ENCODE results near the gene SERPINI1. TPM values are rescaled to one million over a fixed set of nuclear protein-coding genes. Genes with fewer than 3 reads are reported as not detected.
A peak's percentile ranks its signal among the peaks of the same experiment; 100 is the strongest.

SERPINI1 gene
- total and polyA plus RNA-seq, 11 donors, result 5.6 to 18.5 (median 10.7) TPM

GRCh38 chr3:167863811-167864551, 128.5 kb downstream of the SERPINI1 start:
- TF ChIP-seq POLR2A (IDR thresholded peaks at IDR 0.05), result no peak
- no peak for TF ChIP-seq CTCF (IDR thresholded peaks at IDR 0.05)
- H3K4me1 ChIP-seq, result peaks cover 0 to 64% (median 22%) of the 10 kb centered on the region in 12 donors
- H3K9me3 ChIP-seq, result peaks cover 0 to 5% (median 0%) of the 10 kb centered on the region in 12 donors
- intact Hi-C loops (cut with DNase I), result loop anchor here in 4 of 10 donors (5.0 to 10.0 kb wide), 2 partner anchors 127 to 129 kb away; partner anchors contain the start of genes SERPINI1 (in 4 of the 4) and PDCD10 (in 3 of the 4)
- 60 to 74% (median 63%) methylated on average over 7 to 9 of the region's 9 CpGs for WGBS, 4 donors
- peak overlapping the region in 6 of 12 donors; percentile 47 to 60 (median 50) for H3K4me3 ChIP-seq
- peak in 3 of 4 donors; percentile 28 to 51 (median 33) for ATAC-seq
- DNase-seq, result peak in 1 of 5 donors; percentile 53
- no peaks in the 10 kb centered on the region for H3K27me3 ChIP-seq
- H3K36me3 ChIP-seq, result peaks cover 0 to 2% (median 0%) of the 10 kb centered on the region in 9 donors
- H3K27ac ChIP-seq, result peak overlapping the region; percentile 37 to 92 (median 83)

GRCh38 chr3:167864552-167864874, 129.0 kb downstream of the SERPINI1 start:
- no peaks in the 10 kb centered on the region for H3K27me3 ChIP-seq
- H3K36me3 ChIP-seq, result peaks cover 0 to 2% (median 0%) of the 10 kb centered on the region in 9 donors
- ATAC-seq (peak; percentile 88 to 95 (median 92)), DNase-seq (peak in 4 of 5 donors; percentile 63 to 88 (median 76))
- H3K4me3 ChIP-seq, result peak overlapping the region; percentile 6 to 60 (median 48)
- H3K4me1 ChIP-seq, result peaks cover 0 to 64% (median 23%) of the 10 kb centered on the region in 12 donors
- WGBS, 4 donors, result 22 to 26% (median 24%) methylated on average over 1 of the region's 1 CpG
- H3K27ac ChIP-seq, result peak overlapping the region; percentile 37 to 92 (median 83)
- TF ChIP-seq CTCF (IDR thresholded peaks at IDR 0.05) (no peak), POLR2A (IDR thresholded peaks at IDR 0.05) (peak in 1 of 2 donors; percentile 28)
- intact Hi-C loops (cut with DNase I), result loop anchor here in 4 of 10 donors (5.0 to 10.0 kb wide), 2 partner anchors 127 to 130 kb away; partner anchors contain the start of genes SERPINI1 (in 4 of the 4) and PDCD10 (in 3 of the 4)
- H3K9me3 ChIP-seq, result peaks cover 0 to 5% (median 0%) of the 10 kb centered on the region in 12 donors

GRCh38 chr3:167866331-167866730, 130.8 kb downstream of the SERPINI1 start:
- intact Hi-C loops (cut with DNase I), result loop anchor here in 4 of 10 donors (5.0 to 10.0 kb wide), 2 partner anchors 129 to 132 kb away; partner anchors contain the start of genes SERPINI1 (in 4 of the 4) and PDCD10 (in 3 of the 4)
- Histone ChIP-seq H3K9me3 (peaks cover 0 to 5% (median 0%) of the 10 kb centered on the region in 12 donors), H3K27me3 (no peaks in the 10 kb centered on the region), H3K36me3 (peaks cover 0 to 2% (median 0%) of the 10 kb centered on the region in 9 donors), H3K4me3 (peak overlapping the region in 10 of 12 donors; percentile 6 to 60 (median 48)), H3K27ac (peak overlapping the region in 11 of 12 donors; percentile 77 to 92 (median 84)), H3K4me1 (peaks cover 0 to 56% (median 29%) of the 10 kb centered on the region in 12 donors)
- TF ChIP-seq CTCF (IDR thresholded peaks at IDR 0.05), result no peak
- no peak for TF ChIP-seq POLR2A (IDR thresholded peaks at IDR 0.05)
- ATAC-seq (no peak), DNase-seq (no peak)
- WGBS, 4 donors, result 41 to 57% (median 48%) methylated on average over 1 of the region's 1 CpG

- TF ChIP-seq POLR2A (IDR thresholded peaks at IDR 0.05) (no peak), CTCF (IDR thresholded peaks at IDR 0.05) (no peak)
- no peaks in the 10 kb centered on the region for H3K27me3 ChIP-seq
These were observed 132.5 kb downstream of the SERPINI1 start for GRCh38 chr3:167867981-167868380.

More at GRCh38 chr3:167867981-167868380, 132.5 kb downstream of the SERPINI1 start:
- Histone ChIP-seq H3K4me3 (peak overlapping the region in 5 of 12 donors; percentile 47 to 60 (median 48)), H3K9me3 (peaks cover 0 to 5% (median 0%) of the 10 kb centered on the region in 12 donors), H3K36me3 (peaks cover 0 to 2% (median 0%) of the 10 kb centered on the region in 9 donors), H3K4me1 (peaks cover 3 to 53% (median 30%) of the 10 kb centered on the region in 12 donors), H3K27ac (peak overlapping the region in 9 of 12 donors; percentile 30 to 92 (median 82))
- intact Hi-C loops (cut with DNase I), result loop anchor here in 4 of 10 donors (5.0 to 10.0 kb wide), 2 partner anchors 131 to 133 kb away; partner anchors contain the start of genes SERPINI1 (in 4 of the 4) and PDCD10 (in 3 of the 4)
- no peak for DNase-seq
- ATAC-seq, result no peak
- WGBS, 4 donors, result 54 to 74% (median 62%) methylated on average over 1 of the region's 1 CpG
